WERI-Rb-1 (cell line): ENCODE measurements around the gene SDC4.

Experiments used
- DNase-seq: peaks from one replicate; pipeline ENCODE4 v3.0.0-alpha.2; 2020
- H3K27ac ChIP-seq: fragments of 250-450 bp; sonication (Bioruptor Pico); 2 replicates; pipeline ENCODE4 v1.5.1; 2020; ENCODE audit warnings: mild to moderate bottlenecking, moderate library complexity
- H3K27me3 ChIP-seq: fragments of 250-450 bp; sonication (Bioruptor Pico); 2 replicates; pipeline ENCODE4 v1.5.1; 2021; ENCODE audit warnings: mild to moderate bottlenecking, low read depth, moderate library complexity; ENCODE audit not compliant: insufficient read depth, severe bottlenecking
- H3K36me3 ChIP-seq: fragments of 250-450 bp; sonication (Bioruptor Pico); 2 replicates; pipeline ENCODE4 v1.5.1; 2020; ENCODE audit warnings: mild to moderate bottlenecking, moderate library complexity
- H3K4me3 ChIP-seq: 2 replicates; pipeline ENCODE4 v1.5.1; 2011; ENCODE audit warnings: low read depth, mild to moderate bottlenecking, control low read depth, low read length
- H3K9me3 ChIP-seq: fragments of 250-450 bp; sonication (Bioruptor Pico); 2 replicates; pipeline ENCODE4 v1.5.1; 2021; ENCODE audit warnings: mild to moderate bottlenecking, moderate library complexity; ENCODE audit not compliant: severe bottlenecking
- TF ChIP-seq, protein P1 (sequence below): IDR thresholded peaks from 2 replicates; pipeline ENCODE4 v1.5.1; 2011; ENCODE audit warnings: low read depth, mild to moderate bottlenecking, control low read depth, inconsistent platforms, low read length

SDC4 gene

DNA sequence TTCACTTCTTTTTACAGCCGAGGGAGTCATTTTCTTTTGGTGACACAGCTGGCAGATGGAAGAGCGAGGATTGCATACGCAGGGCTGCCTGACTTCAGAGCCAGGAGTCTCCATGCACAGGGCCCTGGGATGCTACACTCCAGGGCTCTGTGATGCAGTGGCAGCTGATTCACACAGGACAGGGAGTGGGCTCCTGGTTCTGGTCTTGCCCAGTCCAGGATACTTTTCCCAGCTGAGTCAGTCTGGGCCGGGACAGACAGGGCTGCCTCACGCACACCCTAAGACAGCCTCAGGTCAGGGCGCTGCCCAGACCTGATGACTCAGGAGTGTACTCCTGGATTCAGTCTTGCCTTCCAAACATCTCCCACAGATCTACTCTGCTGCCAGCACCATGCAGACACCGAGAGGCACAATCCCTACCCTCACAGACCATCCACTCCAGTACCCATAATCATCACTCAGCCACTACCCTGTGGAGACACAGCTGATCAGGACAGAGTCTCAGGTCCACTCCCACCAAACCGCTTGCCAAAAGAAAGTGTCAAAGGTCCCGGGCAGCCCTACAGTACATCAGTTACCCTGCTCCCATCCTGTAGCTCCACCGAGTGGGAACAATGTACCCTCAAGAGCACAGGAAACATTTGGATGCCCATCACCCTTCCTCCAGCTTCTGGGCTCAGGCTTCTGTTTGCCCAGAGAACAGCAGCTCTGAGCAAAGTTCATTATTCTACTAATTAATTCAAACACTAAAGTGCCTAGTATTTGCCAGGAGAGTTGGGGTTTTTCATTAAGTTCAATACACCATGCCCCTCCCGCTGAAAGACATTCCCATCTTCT is 11.5 kb downstream of the SDC4 start:
- Histone ChIP-seq H3K27me3 (no peaks in the 10 kb centered on the region), H3K36me3 (peaks cover 65% of the 10 kb centered on the region), H3K27ac (peak overlapping the region; percentile 54), H3K4me3 (no peak overlapping the region), H3K9me3 (no peaks in the 10 kb centered on the region)
- DNase-seq, result no peak
- TF ChIP-seq, protein P1, sequence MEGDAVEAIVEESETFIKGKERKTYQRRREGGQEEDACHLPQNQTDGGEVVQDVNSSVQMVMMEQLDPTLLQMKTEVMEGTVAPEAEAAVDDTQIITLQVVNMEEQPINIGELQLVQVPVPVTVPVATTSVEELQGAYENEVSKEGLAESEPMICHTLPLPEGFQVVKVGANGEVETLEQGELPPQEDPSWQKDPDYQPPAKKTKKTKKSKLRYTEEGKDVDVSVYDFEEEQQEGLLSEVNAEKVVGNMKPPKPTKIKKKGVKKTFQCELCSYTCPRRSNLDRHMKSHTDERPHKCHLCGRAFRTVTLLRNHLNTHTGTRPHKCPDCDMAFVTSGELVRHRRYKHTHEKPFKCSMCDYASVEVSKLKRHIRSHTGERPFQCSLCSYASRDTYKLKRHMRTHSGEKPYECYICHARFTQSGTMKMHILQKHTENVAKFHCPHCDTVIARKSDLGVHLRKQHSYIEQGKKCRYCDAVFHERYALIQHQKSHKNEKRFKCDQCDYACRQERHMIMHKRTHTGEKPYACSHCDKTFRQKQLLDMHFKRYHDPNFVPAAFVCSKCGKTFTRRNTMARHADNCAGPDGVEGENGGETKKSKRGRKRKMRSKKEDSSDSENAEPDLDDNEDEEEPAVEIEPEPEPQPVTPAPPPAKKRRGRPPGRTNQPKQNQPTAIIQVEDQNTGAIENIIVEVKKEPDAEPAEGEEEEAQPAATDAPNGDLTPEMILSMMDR, result no peak

DNA sequence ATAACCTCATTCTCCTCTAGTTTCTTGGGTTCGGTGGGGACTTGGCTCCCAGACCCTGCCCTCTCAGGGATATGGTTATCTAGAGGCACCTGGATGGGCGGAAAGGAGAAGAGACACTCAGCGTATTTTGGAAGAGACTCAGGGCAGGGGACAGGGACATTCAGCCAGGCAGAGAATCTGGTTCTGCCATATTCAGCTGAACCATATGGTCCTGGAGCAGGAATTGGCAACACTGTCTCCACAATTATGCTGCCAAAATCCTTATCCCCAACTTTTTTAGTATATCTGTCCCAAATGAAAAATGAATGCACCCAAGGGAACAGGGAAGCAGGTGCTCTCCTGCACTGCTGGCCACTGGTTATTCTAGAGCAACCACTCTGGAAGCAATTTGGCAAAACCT is 17.7 kb downstream of the SDC4 start:
- no peak for DNase-seq
- H3K4me3 ChIP-seq, result no peak overlapping the region
- H3K36me3 ChIP-seq, result peaks cover 79% of the 10 kb centered on the region
- TF ChIP-seq, protein P1, result no peak
- H3K9me3 ChIP-seq, result no peaks in the 10 kb centered on the region
- no peaks in the 10 kb centered on the region for H3K27me3 ChIP-seq
- peak overlapping the region; percentile 87 for H3K27ac ChIP-seq

DNA sequence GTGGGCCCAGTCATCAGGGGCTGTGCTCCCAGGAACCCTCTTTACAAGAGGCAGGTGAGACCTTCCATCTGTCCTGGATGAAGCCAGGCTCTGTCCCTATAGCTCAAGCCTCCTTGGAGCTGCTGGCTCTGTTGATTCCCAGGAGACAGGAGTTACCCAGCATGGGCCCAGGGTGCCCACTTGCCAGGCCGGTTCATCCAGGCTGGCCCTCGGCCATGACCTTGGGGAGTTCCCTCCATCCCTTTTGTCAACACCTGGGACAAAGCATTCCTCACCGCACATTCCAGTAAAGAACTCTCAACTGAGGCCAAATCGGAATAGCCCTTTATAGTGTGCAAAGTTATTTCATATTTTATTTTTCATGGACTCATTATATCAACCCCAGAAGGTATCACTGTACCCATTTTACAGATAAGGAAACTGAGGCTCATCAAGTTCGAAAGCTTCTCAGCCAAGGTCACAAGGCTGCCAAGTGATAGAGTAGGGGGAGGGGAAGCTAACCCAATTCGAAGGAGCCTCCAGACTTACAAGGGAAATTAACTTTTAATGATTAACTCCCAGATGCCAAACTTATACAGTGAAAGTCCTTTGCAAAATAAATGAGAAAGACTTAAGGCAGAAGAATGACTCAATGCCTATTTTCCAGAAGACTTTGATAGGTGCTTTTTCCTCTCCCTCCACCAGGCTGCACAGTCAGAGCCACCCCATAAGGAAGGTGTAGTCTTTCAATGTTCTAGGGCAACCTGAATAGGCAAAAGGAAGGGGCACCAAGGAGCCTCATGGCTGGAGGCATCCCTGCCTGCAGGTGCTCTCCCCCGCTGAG is 18.5 kb downstream of the SDC4 start:
- Histone ChIP-seq H3K27ac (peak overlapping the region; percentile 87), H3K4me3 (no peak overlapping the region), H3K27me3 (no peaks in the 10 kb centered on the region), H3K9me3 (no peaks in the 10 kb centered on the region), H3K36me3 (peaks cover 71% of the 10 kb centered on the region)
- TF ChIP-seq, protein P1, result no peak
- DNase-seq, result no peak

DNA sequence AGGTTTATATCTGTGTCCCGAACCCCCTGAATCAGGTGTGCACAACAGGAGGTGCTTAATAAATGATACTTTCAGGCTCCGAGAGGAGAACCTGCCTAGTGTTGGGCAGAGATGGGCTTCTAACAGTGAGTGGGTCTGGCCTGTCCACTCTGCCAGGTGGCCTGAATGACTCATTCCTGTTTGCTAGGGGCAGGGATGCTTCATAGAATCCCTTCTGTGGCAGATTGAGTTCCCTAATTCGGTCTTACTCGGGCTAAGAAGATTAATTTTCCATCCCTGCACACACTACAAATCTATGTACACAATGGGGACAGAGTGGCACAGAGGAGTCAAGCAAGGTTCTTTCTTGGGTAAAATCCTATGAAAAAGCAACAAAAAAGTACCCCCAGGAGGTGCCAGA is 19.8 kb downstream of the SDC4 start:
- Histone ChIP-seq H3K9me3 (no peaks in the 10 kb centered on the region), H3K27me3 (no peaks in the 10 kb centered on the region), H3K4me3 (0 out of 2 replicates have a peak overlapping the region, but pooled peaks have one; percentile 6), H3K36me3 (peaks cover 62% of the 10 kb centered on the region), H3K27ac (peak overlapping the region; percentile 87)
- peak; percentile 88 for DNase-seq
- TF ChIP-seq, protein P1, result no peak

DNA sequence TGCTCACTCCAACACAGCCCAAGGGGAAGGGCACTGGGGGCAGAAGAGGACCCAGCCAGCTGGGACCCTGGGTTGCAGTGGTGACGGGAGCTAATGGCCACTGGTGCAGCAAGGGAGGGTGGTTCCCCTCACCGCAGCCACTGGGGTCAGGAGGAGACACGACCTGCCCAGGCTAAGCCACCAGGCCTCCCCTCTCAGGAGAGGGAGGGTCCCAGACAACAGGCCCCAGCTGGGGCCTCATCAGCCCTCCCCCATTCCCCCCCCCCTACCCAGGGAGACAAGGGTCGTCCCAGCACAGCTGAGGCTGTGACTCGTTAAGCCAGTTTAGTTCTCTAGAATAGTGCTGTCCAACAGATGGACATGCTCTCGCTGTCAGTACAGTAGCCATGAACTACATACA is 22.9 kb downstream of the SDC4 start:
- TF ChIP-seq, protein P1, result no peak

More for the DNA sequence above, 22.9 kb downstream of the SDC4 start:
- Histone ChIP-seq H3K27me3 (no peaks in the 10 kb centered on the region), H3K27ac (peak overlapping the region; percentile 87), H3K9me3 (no peaks in the 10 kb centered on the region), H3K4me3 (no peak overlapping the region), H3K36me3 (peaks cover 32% of the 10 kb centered on the region)
- peak; percentile 87 for DNase-seq
